Body of pancreas (tissue), 4 donors: ENCODE measurements around the gene HECW1.
"Not testable (repeated sequence)": the region's sequence is repeated elsewhere in the genome, so short reads cannot be mapped to it uniquely, and the experiment has no call there.

Experiments used
- POLR2A ChIP-seq, 3 donors: fragments of 450-650 bp; IDR thresholded peaks; one replicate each; pipeline ENCODE4 v1.6.1; 2016; ENCODE audit warnings: antibody characterized with exemption in 3 of 3, mild to moderate bottlenecking in 2 of 3
- TF ChIP-seq, protein P1 (sequence below), 7 experiments: fragments of 450-650 bp in 4 of 7; fragments of 200-600 bp in 3 of 7; sonication (generic) in 3 of 7; IDR thresholded peaks; one replicate each; pipeline ENCODE4 v1.5.1; 2016 to 2019; ENCODE audit warnings: antibody characterized with exemption in 7 of 7

- TF ChIP-seq, protein P1, sequence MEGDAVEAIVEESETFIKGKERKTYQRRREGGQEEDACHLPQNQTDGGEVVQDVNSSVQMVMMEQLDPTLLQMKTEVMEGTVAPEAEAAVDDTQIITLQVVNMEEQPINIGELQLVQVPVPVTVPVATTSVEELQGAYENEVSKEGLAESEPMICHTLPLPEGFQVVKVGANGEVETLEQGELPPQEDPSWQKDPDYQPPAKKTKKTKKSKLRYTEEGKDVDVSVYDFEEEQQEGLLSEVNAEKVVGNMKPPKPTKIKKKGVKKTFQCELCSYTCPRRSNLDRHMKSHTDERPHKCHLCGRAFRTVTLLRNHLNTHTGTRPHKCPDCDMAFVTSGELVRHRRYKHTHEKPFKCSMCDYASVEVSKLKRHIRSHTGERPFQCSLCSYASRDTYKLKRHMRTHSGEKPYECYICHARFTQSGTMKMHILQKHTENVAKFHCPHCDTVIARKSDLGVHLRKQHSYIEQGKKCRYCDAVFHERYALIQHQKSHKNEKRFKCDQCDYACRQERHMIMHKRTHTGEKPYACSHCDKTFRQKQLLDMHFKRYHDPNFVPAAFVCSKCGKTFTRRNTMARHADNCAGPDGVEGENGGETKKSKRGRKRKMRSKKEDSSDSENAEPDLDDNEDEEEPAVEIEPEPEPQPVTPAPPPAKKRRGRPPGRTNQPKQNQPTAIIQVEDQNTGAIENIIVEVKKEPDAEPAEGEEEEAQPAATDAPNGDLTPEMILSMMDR (IDR thresholded peaks at IDR 0.05), result not testable (repeated sequence)
- TF ChIP-seq POLR2A (IDR thresholded peaks at IDR 0.05), result not testable (repeated sequence)
Observed at GRCh38 chr7:43596426-43596825, 484.0 kb downstream of the HECW1 start.
